Activated effector memory CD4-positive, alpha-beta T cell treated with anti-CD3 and anti-CD28 coated beads, Interleukin-2, amount 50 U/mL, for 16 hours (primary cell): Measurements from ENCODE around the gene ANKS6.

Source experiments
- DNase-seq: peaks from one replicate; pipeline ENCODE4 v3.0.0-alpha.2; 2020

Gene ANKS6

GRCh38 chr9:98771209-98771874 is 25.0 kb downstream of the ANKS6 start:
- DNase-seq, result no peak

- DNase-seq, result no peak
Observed at GRCh38 chr9:98770717-98771116, 25.6 kb downstream of the ANKS6 start.

- no peak for DNase-seq
Observed at GRCh38 chr9:98768344-98768743, 28.0 kb downstream of the ANKS6 start.

GRCh38 chr9:98767915-98768314 is 28.4 kb downstream of the ANKS6 start:
- no peak for DNase-seq

GRCh38 chr9:98767196-98767595 is 29.2 kb downstream of the ANKS6 start:
- DNase-seq, result no peak

- no peak for DNase-seq
Observed at GRCh38 chr9:98766586-98766985, 29.8 kb downstream of the ANKS6 start.

- no peak for DNase-seq
Observed at GRCh38 chr9:98765256-98765655, 31.1 kb downstream of the ANKS6 start.

GRCh38 chr9:98763986-98764745 is 32.2 kb downstream of the ANKS6 start:
- no peak for DNase-seq

GRCh38 chr9:98760231-98760630 is 36.1 kb downstream of the ANKS6 start:
- DNase-seq, result no peak

- no peak for DNase-seq
Observed at GRCh38 chr9:98755006-98755618, 41.2 kb downstream of the ANKS6 start.

- no peak for DNase-seq
Observed at GRCh38 chr9:98751210-98751609, 45.1 kb downstream of the ANKS6 start.

- no peak for DNase-seq
Observed at GRCh38 chr9:98750364-98751060, 45.8 kb downstream of the ANKS6 start.

- no peak for DNase-seq
Observed at GRCh38 chr9:98747476-98747875, 48.9 kb downstream of the ANKS6 start.

GRCh38 chr9:98745470-98745869 is 50.9 kb downstream of the ANKS6 start:
- no peak for DNase-seq

- DNase-seq, result peak; percentile 34
Observed at GRCh38 chr9:98743818-98744611, 52.3 kb downstream of the ANKS6 start.

GRCh38 chr9:98743329-98743728 is 53.0 kb downstream of the ANKS6 start:
- peak; percentile 30 for DNase-seq

GRCh38 chr9:98742325-98743280 is 53.8 kb downstream of the ANKS6 start:
- DNase-seq, result no peak

GRCh38 chr9:98740226-98740881 is 56.0 kb downstream of the ANKS6 start:
- DNase-seq, result no peak

- DNase-seq, result no peak
Observed at GRCh38 chr9:98738741-98739140, 57.6 kb downstream of the ANKS6 start.

GRCh38 chr9:98736226-98736625 is 60.1 kb downstream of the ANKS6 start:
- no peak for DNase-seq

GRCh38 chr9:98732801-98733200 is 63.6 kb downstream of the ANKS6 start:
- no peak for DNase-seq
